HCT116 (cell line): Measurements from ENCODE around the gene FAM163B. TPM values are rescaled to one million over a fixed set of nuclear protein-coding genes. Genes with fewer than 3 reads are reported as not detected.

Experiments used
- ATAC-seq: fragments of 200-7000 bp; cut with Tn5 transposase; 2 replicates; pipeline ENCODE4 v1.9.1; 2020; ENCODE audit warnings: mild to moderate bottlenecking, moderate library complexity
- BruUV-seq: library from RNA; stranded (reverse); fragments of 400-500 nt; replicated peaks from 2 replicates; lab custom pipeline; 2021; lab: Mats Ljungman, UMichigan
- CTCF ChIA-PET: fragments of 300-600 bp; sonication (Branson Sonifier 250); formaldehyde crosslinking; loops from one replicate; lab custom pipeline; 2021; ENCODE audit warnings: antibody characterized with exemption; lab: Charles Lee
- POLR2A ChIA-PET: fragments of 300-600, 350-600 bp; sonication (Branson Sonifier 250); formaldehyde crosslinking; loops from one replicate; lab custom pipeline; 2021; ENCODE audit warnings: antibody characterized with exemption; lab: Charles Lee
- RAD21 ChIA-PET, 2 experiments: fragments of 300-600 bp; sonication (Branson Sonifier 250); formaldehyde crosslinking; loops; one replicate each; lab custom pipeline; 2023; ENCODE audit warnings: low total read pairs in 2 of 2; ENCODE audit not compliant: uncharacterized antibody in 2 of 2, unreplicated experiment in 2 of 2, low non-redundant PET in 1 of 2; lab: Charles Lee
- DNase-seq: peaks from one replicate; pipeline ENCODE4 v3.0.0-alpha.2; 2010; ENCODE audit warnings: low read depth, low spot score
- H2AFZ ChIP-seq: fragments of 200-600 bp; shearing (Covaris generic), sonication (generic); 2 replicates; pipeline ENCODE4 v1.6.1; 2017; ENCODE audit warnings: low read depth, mixed run types, mixed read lengths, antibody characterized with exemption, low read length; ENCODE audit not compliant: poor library complexity, severe bottlenecking
- H3K27ac ChIP-seq: 2 replicates; pipeline ENCODE4 v1.5.1; 2012; ENCODE audit warnings: low read depth, low read length
- H3K27me3 ChIP-seq: fragments of 200-600 bp; sonication (generic); 2 replicates; pipeline ENCODE4 v1.6.1; 2016; ENCODE audit warnings: mixed run types, low read length, mixed read lengths; ENCODE audit not compliant: insufficient read depth
- H3K36me3 ChIP-seq, 2 experiments: fragments of 200-500 bp in 1 of 2; fragments of 200-600 bp in 1 of 2; sonication (Bioruptor generic) in 1 of 2; sonication (generic) in 1 of 2; 2 replicates each; pipeline versions ENCODE4 v1.5.1 to v1.6.1; 2014 to 2016; ENCODE audit warnings: low read length in 2 of 2, inconsistent platforms in 1 of 2, mixed read lengths in 1 of 2, mixed run types in 1 of 2; ENCODE audit not compliant: insufficient read depth in 2 of 2, control insufficient read depth in 1 of 2
- H3K4me1 ChIP-seq, 2 experiments: fragments of 200-600 bp in 1 of 2; sonication (generic) in 1 of 2; 2 replicates each; pipeline versions ENCODE4 v1.5.1 to v1.6.1; 2012 to 2017; ENCODE audit warnings: low read length in 2 of 2, inconsistent platforms in 1 of 2, mild to moderate bottlenecking in 1 of 2, mixed read lengths in 1 of 2, mixed run types in 1 of 2, moderate library complexity in 1 of 2; ENCODE audit not compliant: insufficient read depth in 2 of 2, control insufficient read depth in 1 of 2
- H3K4me2 ChIP-seq: fragments of 200-600 bp; sonication (generic); 2 replicates; pipeline ENCODE4 v1.6.1; 2017; ENCODE audit warnings: mixed run types, low read length, mixed read lengths
- H3K4me3 ChIP-seq, 2 experiments: fragments of 200-600 bp in 1 of 2; sonication (generic) in 1 of 2; replicated peaks in 1 of 2; 2 replicates each; pipeline ENCODE4 v1.5.1; 2011 to 2016; ENCODE audit warnings: low read length in 2 of 2, control low read depth in 1 of 2, low read depth in 1 of 2, mild to moderate bottlenecking in 1 of 2, mixed read lengths in 1 of 2, mixed run types in 1 of 2
- H3K79me2 ChIP-seq: fragments of 200-600 bp; sonication (generic); 2 replicates; pipeline ENCODE4 v1.6.1; 2017; ENCODE audit warnings: mild to moderate bottlenecking, mixed run types, low read length, moderate library complexity, mixed read lengths; ENCODE audit not compliant: insufficient read depth
- H3K9ac ChIP-seq: fragments of 200-600 bp; sonication (generic); 2 replicates; pipeline ENCODE4 v1.6.1; 2016; ENCODE audit warnings: low read length, mixed read lengths
- H3K9me2 ChIP-seq: fragments of 200-600 bp; sonication (generic), shearing (Covaris generic); 2 replicates; pipeline ENCODE4 v1.6.1; 2017; ENCODE audit warnings: mixed run types, mild to moderate bottlenecking, moderate library complexity; ENCODE audit not compliant: insufficient read depth
- H3K9me3 ChIP-seq, 2 experiments: fragments of 200-500 bp in 1 of 2; fragments of 200-600 bp in 1 of 2; sonication (Bioruptor generic) in 1 of 2; sonication (generic) in 1 of 2; 2 replicates each; pipeline ENCODE4 v1.6.1; 2014 to 2017; ENCODE audit warnings: low read length in 2 of 2, mixed read lengths in 2 of 2, inconsistent platforms in 1 of 2, low read depth in 1 of 2, mild to moderate bottlenecking in 1 of 2, mixed run types in 1 of 2, moderate library complexity in 1 of 2; ENCODE audit not compliant: control insufficient read depth in 1 of 2, insufficient read depth in 1 of 2
- H4K20me1 ChIP-seq: fragments of 200-600 bp; sonication (generic), shearing (Covaris generic); 2 replicates; pipeline ENCODE4 v1.6.1; 2017; ENCODE audit warnings: mixed run types, mild to moderate bottlenecking, moderate library complexity; ENCODE audit not compliant: insufficient read depth
- CBX3 ChIP-seq: IDR thresholded peaks from 2 replicates; pipeline ENCODE4 v1.6.1; 2012; ENCODE audit warnings: low read depth
- CEBPB ChIP-seq: IDR thresholded peaks from 2 replicates; pipeline ENCODE4 v1.6.1; 2012; ENCODE audit warnings: low read depth
- EGR1 ChIP-seq: IDR thresholded peaks from 2 replicates; pipeline ENCODE4 v1.6.1; 2012; ENCODE audit warnings: low read depth
- EZH2 ChIP-seq: fragments of 200-600 bp; sonication (generic); IDR thresholded peaks from 2 replicates; pipeline ENCODE4 v1.6.1; 2017; ENCODE audit warnings: antibody characterized with exemption, mixed run types
- EZH2phosphoT487 ChIP-seq: fragments of 200-600 bp; IDR thresholded peaks from 2 replicates; pipeline ENCODE4 v1.6.1; 2018; ENCODE audit warnings: antibody characterized with exemption, borderline replicate concordance
- FOSL1 ChIP-seq: IDR thresholded peaks from 2 replicates; pipeline ENCODE4 v1.6.1; 2012; ENCODE audit warnings: low read depth
- JUND ChIP-seq: IDR thresholded peaks from 2 replicates; pipeline ENCODE4 v1.6.1; 2012
- POLR2A ChIP-seq: IDR thresholded peaks from 2 replicates; pipeline ENCODE4 v1.7.0; 2011; ENCODE audit warnings: borderline replicate concordance; ENCODE audit not compliant: insufficient read depth, insufficient read length; ENCODE audit errors: extremely low read depth
- RAD21 ChIP-seq: IDR thresholded peaks from 2 replicates; pipeline ENCODE4 v1.6.1; 2012; ENCODE audit warnings: low read depth, mild to moderate bottlenecking
- SIN3A ChIP-seq: IDR thresholded peaks from 2 replicates; pipeline ENCODE4 v1.6.1; 2012; ENCODE audit warnings: low read depth
- SP1 ChIP-seq: IDR thresholded peaks from 2 replicates; pipeline ENCODE4 v1.6.1; 2012; ENCODE audit warnings: low read depth
- SRF ChIP-seq: IDR thresholded peaks from 2 replicates; pipeline ENCODE4 v1.6.1; 2012; ENCODE audit warnings: low read depth
- TCF7L2 ChIP-seq: IDR thresholded peaks from 2 replicates; pipeline ENCODE4 v1.7.0; 2011; ENCODE audit warnings: borderline replicate concordance, inconsistent platforms; ENCODE audit not compliant: insufficient read depth, insufficient read length; ENCODE audit errors: extremely low read depth
- YY1 ChIP-seq: IDR thresholded peaks from 2 replicates; pipeline ENCODE4 v1.6.1; 2011; ENCODE audit warnings: low read length, low read depth, moderate library complexity, mild to moderate bottlenecking; ENCODE audit not compliant: insufficient replicate concordance; ENCODE audit errors: extremely low read depth
- ZFX ChIP-seq: fragments of 450-650 bp; IDR thresholded peaks from 2 replicates; pipeline ENCODE4 v1.6.1; 2017
- ZNF274 ChIP-seq: fragments of 200-500 bp; sonication (Bioruptor generic); IDR thresholded peaks from 2 replicates; pipeline ENCODE4 v1.6.1; 2014; ENCODE audit warnings: mild to moderate bottlenecking, low read depth, low read length, inconsistent platforms
- intact Hi-C: fragments of 100-400 bp; cut with micrococcal nuclease; formaldehyde crosslinking; loops from 2 replicates; pipeline ENCODE4 v1.10.0; 2022
- total RNA-seq: library from RNA; stranded (reverse); gene quantifications from one replicate; pipeline ENCODE4 v1.2.1, GENCODE V29; 2021; ENCODE audit not compliant: unreplicated experiment
- TF ChIP-seq, protein P1 (sequence below): IDR thresholded peaks from 2 replicates; pipeline ENCODE4 v1.6.1; 2012
- TF ChIP-seq, protein P2 (sequence below), 3 experiments: fragments of 200-600 bp in 1 of 3; sonication (generic) in 1 of 3; IDR thresholded peaks in 2 of 3; conservative IDR thresholded peaks in 1 of 3; 2 replicates each; pipeline ENCODE4 v1.5.1; 2012 to 2017; ENCODE audit warnings: low read depth in 2 of 3, low read length in 2 of 3, antibody characterized with exemption in 1 of 3, borderline replicate concordance in 1 of 3, control low read depth in 1 of 3, mild to moderate bottlenecking in 1 of 3, mixed read lengths in 1 of 3, mixed run types in 1 of 3, moderate library complexity in 1 of 3; ENCODE audit not compliant: insufficient read depth in 1 of 3
- TF ChIP-seq, protein P3 (sequence below): IDR thresholded peaks from 2 replicates; pipeline ENCODE4 v1.6.1; 2012

FAM163B gene
- total RNA-seq, 1 experiment from 2014 or later, result not detected

DNA sequence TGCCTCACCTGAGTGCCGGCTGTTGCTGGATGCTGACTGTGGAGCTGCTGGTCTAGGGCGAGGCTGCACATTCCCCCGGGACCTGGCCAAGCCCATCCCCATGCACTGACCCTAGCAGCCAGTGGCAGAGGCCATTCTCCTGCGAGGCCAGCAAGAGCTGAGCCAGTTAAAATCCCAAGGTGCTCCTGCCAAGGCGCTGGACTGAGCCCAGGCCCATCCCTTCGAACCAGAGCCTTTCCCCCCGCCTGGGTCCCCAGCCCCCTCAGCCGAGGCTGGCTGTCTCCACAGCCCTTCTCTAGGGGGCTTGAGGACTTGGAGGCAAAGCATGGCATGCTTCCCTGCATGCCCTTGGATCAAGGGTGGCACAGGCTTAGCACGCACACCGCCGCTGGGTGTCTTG is 73.1 kb downstream of the FAM163B start:
- no peak overlapping the region for H3K27ac ChIP-seq
- ChIA-PET RAD21 (no interaction called here), CTCF (interaction anchor here (0.6 kb wide), 1 partner anchor 11 kb away, joined by 3 read pairs; the partner anchor contains the start of gene MYMK), POLR2A (no interaction called here)
- no TSS peak for BruUV-seq
- H3K4me2 ChIP-seq, result no peak overlapping the region
- H3K27me3 ChIP-seq, result no peaks in the 10 kb centered on the region
- H3K79me2 ChIP-seq, result no peaks in the 10 kb centered on the region
- H3K9ac ChIP-seq, result no peak overlapping the region
- DNase-seq (no peak), ATAC-seq (no peak)
- H3K4me3 ChIP-seq, result no peak overlapping the region
- TF ChIP-seq SP1 (no peak), ZNF274 (no peak), JUND (no peak), EGR1 (no peak), CEBPB (no peak), ZFX (no peak), EZH2 (no peak), TCF7L2 (no peak), FOSL1 (no peak), RAD21 (no peak), POLR2A (no peak), SRF (no peak), YY1 (no peak), EZH2phosphoT487 (no peak), CBX3 (no peak), SIN3A (no peak)
- TF ChIP-seq, protein P1, sequence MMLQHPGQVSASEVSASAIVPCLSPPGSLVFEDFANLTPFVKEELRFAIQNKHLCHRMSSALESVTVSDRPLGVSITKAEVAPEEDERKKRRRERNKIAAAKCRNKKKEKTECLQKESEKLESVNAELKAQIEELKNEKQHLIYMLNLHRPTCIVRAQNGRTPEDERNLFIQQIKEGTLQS, result no peak
- TF ChIP-seq, protein P2, sequence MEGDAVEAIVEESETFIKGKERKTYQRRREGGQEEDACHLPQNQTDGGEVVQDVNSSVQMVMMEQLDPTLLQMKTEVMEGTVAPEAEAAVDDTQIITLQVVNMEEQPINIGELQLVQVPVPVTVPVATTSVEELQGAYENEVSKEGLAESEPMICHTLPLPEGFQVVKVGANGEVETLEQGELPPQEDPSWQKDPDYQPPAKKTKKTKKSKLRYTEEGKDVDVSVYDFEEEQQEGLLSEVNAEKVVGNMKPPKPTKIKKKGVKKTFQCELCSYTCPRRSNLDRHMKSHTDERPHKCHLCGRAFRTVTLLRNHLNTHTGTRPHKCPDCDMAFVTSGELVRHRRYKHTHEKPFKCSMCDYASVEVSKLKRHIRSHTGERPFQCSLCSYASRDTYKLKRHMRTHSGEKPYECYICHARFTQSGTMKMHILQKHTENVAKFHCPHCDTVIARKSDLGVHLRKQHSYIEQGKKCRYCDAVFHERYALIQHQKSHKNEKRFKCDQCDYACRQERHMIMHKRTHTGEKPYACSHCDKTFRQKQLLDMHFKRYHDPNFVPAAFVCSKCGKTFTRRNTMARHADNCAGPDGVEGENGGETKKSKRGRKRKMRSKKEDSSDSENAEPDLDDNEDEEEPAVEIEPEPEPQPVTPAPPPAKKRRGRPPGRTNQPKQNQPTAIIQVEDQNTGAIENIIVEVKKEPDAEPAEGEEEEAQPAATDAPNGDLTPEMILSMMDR (IDR thresholded peaks at IDR 0.05 in 2 of 3, conservative IDR thresholded peaks at IDR 0.05 in 1 of 3; ENCODE audit: borderline replicate concordance in 1 of 3, insufficient read depth in 1 of 3, low read depth in 2 of 3, low read length in 2 of 3), result no peak
- TF ChIP-seq, protein P3, sequence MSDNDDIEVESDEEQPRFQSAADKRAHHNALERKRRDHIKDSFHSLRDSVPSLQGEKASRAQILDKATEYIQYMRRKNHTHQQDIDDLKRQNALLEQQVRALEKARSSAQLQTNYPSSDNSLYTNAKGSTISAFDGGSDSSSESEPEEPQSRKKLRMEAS, result no peak
- intact Hi-C loops, result no loop called here
- no peaks in the 10 kb centered on the region; a peak in 1 of 4 replicates for H3K4me1 ChIP-seq
- H3K9me3 ChIP-seq, result no peaks in the 10 kb centered on the region
- H3K9me2 ChIP-seq, result no peaks in the 10 kb centered on the region
- no peaks in the 10 kb centered on the region for H3K36me3 ChIP-seq
- H2AFZ ChIP-seq, result no peak overlapping the region
- H4K20me1 ChIP-seq, result no peaks in the 10 kb centered on the region
